OCI-LY1 (cell line): Measurements from ENCODE around the gene SOCS4.
"Not testable (repeated sequence)": the region's sequence is repeated elsewhere in the genome, so short reads cannot be mapped to it uniquely, and the experiment has no call there.

ENCODE experiments used
- H2AFZ ChIP-seq: fragments of 200-600 bp; sonication (generic), shearing (Covaris generic); 2 replicates; pipeline ENCODE4 v1.6.0; 2014; ENCODE audit warnings: antibody characterized with exemption, mild to moderate bottlenecking, low read length
- H3F3A ChIP-seq: fragments of 200-600 bp; sonication (generic), shearing (Covaris generic); 2 replicates; pipeline ENCODE4 v1.6.0; 2014; ENCODE audit warnings: mild to moderate bottlenecking, antibody characterized with exemption, low read length, moderate library complexity; ENCODE audit not compliant: insufficient read depth
- H3K27ac ChIP-seq: fragments of 200-600 bp; sonication (generic); 2 replicates; pipeline ENCODE4 v1.5.1; 2014; ENCODE audit warnings: low read length, mixed run types, mild to moderate bottlenecking, low read depth; ENCODE audit not compliant: poor library complexity, severe bottlenecking
- H3K27me3 ChIP-seq: fragments of 200-600 bp; sonication (generic); 2 replicates; pipeline ENCODE4 v1.6.0; 2014; ENCODE audit warnings: antibody characterized with exemption, mild to moderate bottlenecking, low read length, moderate library complexity; ENCODE audit not compliant: insufficient read depth
- H3K36me3 ChIP-seq: fragments of 200-600 bp; sonication (generic); 2 replicates; pipeline ENCODE4 v1.6.1; 2014; ENCODE audit warnings: mild to moderate bottlenecking, antibody characterized with exemption, low read length, moderate library complexity, mixed read lengths; ENCODE audit not compliant: insufficient read depth
- H3K4me1 ChIP-seq: fragments of 200-600 bp; sonication (generic); 2 replicates; pipeline ENCODE4 v1.5.1; 2014; ENCODE audit warnings: mild to moderate bottlenecking, low read length, moderate library complexity; ENCODE audit not compliant: insufficient read depth, severe bottlenecking
- H3K4me2 ChIP-seq: fragments of 200-600 bp; sonication (generic), shearing (Covaris generic); 2 replicates; pipeline ENCODE4 v1.6.1; 2014; ENCODE audit warnings: low read length
- H3K4me3 ChIP-seq: fragments of 200-600 bp; sonication (generic); 2 replicates; pipeline ENCODE4 v1.5.1; 2014; ENCODE audit warnings: low read length, low read depth, mild to moderate bottlenecking, mixed read lengths; ENCODE audit not compliant: poor library complexity, severe bottlenecking
- H3K79me2 ChIP-seq: fragments of 200-600 bp; shearing (Covaris generic); 2 replicates; pipeline ENCODE4 v1.6.1; 2016; ENCODE audit warnings: mixed run types, low read length, mixed read lengths; ENCODE audit not compliant: insufficient read depth
- H3K9ac ChIP-seq: fragments of 200-600 bp; sonication (generic), shearing (Covaris generic); 2 replicates; pipeline ENCODE4 v1.6.1; 2014; ENCODE audit warnings: mild to moderate bottlenecking, low read length, mixed read lengths
- H3K9me2 ChIP-seq: fragments of 200-600 bp; sonication (generic), shearing (Covaris generic); 2 replicates; pipeline ENCODE4 v1.6.1; 2014; ENCODE audit warnings: low read depth, mild to moderate bottlenecking, low read length, mixed read lengths
- H3K9me3 ChIP-seq: fragments of 200-600 bp; shearing (Covaris generic); 2 replicates; pipeline ENCODE4 v1.6.1; 2014; ENCODE audit warnings: low read length, mixed read lengths
- H4K20me1 ChIP-seq: fragments of 200-600 bp; sonication (generic), shearing (Covaris generic); 2 replicates; pipeline ENCODE4 v1.6.0; 2016; ENCODE audit warnings: mild to moderate bottlenecking, low read length; ENCODE audit not compliant: insufficient read depth
- EZH2 ChIP-seq: fragments of 200-600 bp; sonication (generic), shearing (Covaris generic); IDR thresholded peaks from 2 replicates; pipeline ENCODE4 v1.8.0; 2017; ENCODE audit warnings: borderline replicate concordance, mixed run types, mild to moderate bottlenecking, antibody characterized with exemption, low read length, moderate library complexity, mixed read lengths
- TF ChIP-seq, protein P1 (sequence below): fragments of 200-600 bp; sonication (generic), shearing (Covaris generic); IDR thresholded peaks from 2 replicates; pipeline ENCODE4 v1.5.1; 2017; ENCODE audit warnings: mild to moderate bottlenecking, antibody characterized with exemption, low read length, moderate library complexity, mixed read lengths

The SOCS4 gene

DNA sequence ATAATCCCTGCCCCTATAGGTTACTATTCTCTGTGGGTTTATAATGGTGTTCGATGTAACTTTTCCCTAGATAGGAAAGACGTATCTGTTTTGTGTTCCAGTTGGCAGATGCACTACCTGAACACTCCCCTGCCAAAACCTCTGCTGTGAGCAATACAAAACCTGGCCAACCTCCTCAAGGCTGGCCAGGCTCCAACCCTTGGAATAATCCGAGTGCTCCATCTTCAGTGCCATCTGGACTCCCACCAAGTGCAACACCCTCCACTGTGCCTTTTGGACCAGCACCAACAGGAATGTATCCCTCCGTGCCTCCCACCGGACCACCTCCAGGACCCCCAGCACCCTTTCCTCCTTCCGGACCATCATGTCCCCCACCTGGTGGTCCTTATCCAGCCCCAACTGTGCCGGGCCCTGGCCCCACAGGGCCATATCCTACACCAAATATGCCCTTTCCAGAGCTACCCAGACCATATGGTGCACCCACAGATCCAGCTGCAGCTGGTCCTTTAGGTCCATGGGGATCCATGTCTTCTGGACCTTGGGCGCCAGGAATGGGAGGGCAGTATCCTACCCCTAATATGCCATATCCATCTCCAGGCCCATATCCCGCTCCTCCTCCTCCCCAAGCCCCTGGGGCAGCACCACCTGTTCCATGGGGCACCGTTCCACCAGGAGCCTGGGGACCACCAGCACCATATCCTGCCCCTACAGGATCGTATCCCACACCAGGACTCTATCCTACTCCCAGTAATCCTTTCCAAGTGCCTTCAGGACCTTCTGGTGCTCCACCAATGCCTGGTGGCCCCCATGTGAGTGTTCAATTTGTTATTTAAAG lies 35.7 kb downstream of the SOCS4 start:
- no peak overlapping the region for H2AFZ ChIP-seq
- no peak overlapping the region for H3K4me2 ChIP-seq
- H4K20me1 ChIP-seq = no peaks in the 10 kb centered on the region
- H3K27ac ChIP-seq = no peak overlapping the region
- TF ChIP-seq, protein P1, sequence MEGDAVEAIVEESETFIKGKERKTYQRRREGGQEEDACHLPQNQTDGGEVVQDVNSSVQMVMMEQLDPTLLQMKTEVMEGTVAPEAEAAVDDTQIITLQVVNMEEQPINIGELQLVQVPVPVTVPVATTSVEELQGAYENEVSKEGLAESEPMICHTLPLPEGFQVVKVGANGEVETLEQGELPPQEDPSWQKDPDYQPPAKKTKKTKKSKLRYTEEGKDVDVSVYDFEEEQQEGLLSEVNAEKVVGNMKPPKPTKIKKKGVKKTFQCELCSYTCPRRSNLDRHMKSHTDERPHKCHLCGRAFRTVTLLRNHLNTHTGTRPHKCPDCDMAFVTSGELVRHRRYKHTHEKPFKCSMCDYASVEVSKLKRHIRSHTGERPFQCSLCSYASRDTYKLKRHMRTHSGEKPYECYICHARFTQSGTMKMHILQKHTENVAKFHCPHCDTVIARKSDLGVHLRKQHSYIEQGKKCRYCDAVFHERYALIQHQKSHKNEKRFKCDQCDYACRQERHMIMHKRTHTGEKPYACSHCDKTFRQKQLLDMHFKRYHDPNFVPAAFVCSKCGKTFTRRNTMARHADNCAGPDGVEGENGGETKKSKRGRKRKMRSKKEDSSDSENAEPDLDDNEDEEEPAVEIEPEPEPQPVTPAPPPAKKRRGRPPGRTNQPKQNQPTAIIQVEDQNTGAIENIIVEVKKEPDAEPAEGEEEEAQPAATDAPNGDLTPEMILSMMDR = no peak
- TF ChIP-seq EZH2 = no peak
- no peaks in the 10 kb centered on the region; the same call in 1 of the 2 replicates for H3F3A ChIP-seq
- peaks cover 29% of the 10 kb centered on the region for H3K79me2 ChIP-seq
- no peaks in the 10 kb centered on the region for H3K9me3 ChIP-seq
- H3K4me3 ChIP-seq = no peak overlapping the region
- no peak overlapping the region for H3K9ac ChIP-seq
- H3K27me3 ChIP-seq = no peaks in the 10 kb centered on the region
- H3K4me1 ChIP-seq = no peaks in the 10 kb centered on the region
- H3K9me2 ChIP-seq = no peaks in the 10 kb centered on the region
- H3K36me3 ChIP-seq = peaks cover 75% of the 10 kb centered on the region

DNA sequence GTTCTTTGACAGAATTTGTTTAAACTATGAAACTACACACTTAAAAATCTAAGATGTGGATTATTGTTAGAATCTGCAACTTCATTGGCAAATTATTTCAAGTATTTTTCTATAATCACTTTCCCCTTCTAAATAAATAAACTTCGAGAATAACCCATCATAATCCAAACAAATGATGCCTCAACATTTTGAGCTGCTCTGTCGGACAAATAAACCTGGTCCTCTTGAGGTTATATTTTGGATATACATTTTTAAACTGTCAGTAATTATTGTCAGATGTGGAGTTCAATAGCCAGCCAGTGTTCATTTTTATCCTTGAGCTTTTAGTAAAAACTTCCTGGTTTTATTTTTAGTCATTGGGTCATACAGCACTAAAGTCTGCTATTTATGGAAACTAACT lies 37.9 kb downstream of the SOCS4 start:
- H3K9me3 ChIP-seq, H3K9ac ChIP-seq, H3K9me2 ChIP-seq, H3F3A ChIP-seq, H3K4me3 ChIP-seq, H3K4me2 ChIP-seq, H4K20me1 ChIP-seq, H3K27me3 ChIP-seq, H2AFZ ChIP-seq, H3K27ac ChIP-seq, H3K4me1 ChIP-seq: not testable (repeated sequence)
- Histone ChIP-seq H3K36me3 (peaks cover 63% of the 10 kb centered on the region), H3K79me2 (peaks cover 11% of the 10 kb centered on the region)

DNA sequence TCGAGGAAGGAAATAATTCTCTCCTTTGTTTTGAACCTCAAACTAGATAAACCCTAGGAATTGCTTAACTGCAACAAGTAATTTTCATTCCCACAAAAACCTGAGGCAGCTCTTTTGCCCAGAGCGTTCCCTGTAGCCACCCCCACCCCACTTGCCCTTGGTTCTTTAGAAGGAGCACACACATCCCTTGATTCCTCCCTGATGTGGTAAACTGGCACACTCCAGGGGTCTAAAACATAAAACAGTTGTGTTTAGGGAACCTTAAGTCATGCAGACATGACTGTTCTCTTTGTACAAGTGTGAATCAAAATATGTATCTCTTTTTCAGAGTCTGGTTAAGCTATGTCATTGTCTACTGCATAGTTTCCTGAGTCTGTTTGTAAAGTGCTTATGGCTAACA lies 38.4 kb downstream of the SOCS4 start:
- Histone ChIP-seq H3F3A (no peaks in the 10 kb centered on the region; the same call in 1 of the 2 replicates), H3K9me2 (no peaks in the 10 kb centered on the region), H3K9me3 (no peaks in the 10 kb centered on the region), H3K4me1 (no peaks in the 10 kb centered on the region), H3K27me3 (no peaks in the 10 kb centered on the region), H3K27ac (no peak overlapping the region), H3K4me2 (no peak overlapping the region), H3K79me2 (peaks cover 9% of the 10 kb centered on the region), H2AFZ (no peak overlapping the region), H3K4me3 (no peak overlapping the region), H3K9ac (no peak overlapping the region), H4K20me1 (no peaks in the 10 kb centered on the region), H3K36me3 (peaks cover 60% of the 10 kb centered on the region)
- TF ChIP-seq, protein P1 = no peak
- no peak for TF ChIP-seq EZH2

DNA sequence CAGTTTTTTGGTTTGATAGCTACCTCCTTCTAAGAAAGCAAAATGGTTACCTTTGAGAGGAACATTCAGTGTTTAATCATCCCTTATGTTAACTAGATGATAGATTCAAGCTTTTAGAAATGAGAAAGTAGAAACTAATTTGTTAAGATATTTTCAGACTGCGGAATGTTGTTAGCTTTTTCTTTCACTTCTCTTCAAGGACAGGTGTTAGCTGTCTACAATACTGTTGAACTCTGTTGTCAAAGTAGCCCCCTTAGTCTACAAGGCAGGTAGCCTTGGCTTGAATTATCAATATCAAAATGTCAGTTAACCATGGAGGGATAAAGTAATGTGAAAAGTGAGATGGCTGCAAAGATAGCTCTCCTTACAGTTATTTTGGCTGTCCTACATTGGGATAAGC lies 39.2 kb downstream of the SOCS4 start:
- Histone ChIP-seq H3K9ac (no peak overlapping the region), H3K9me2 (no peaks in the 10 kb centered on the region), H3K27me3 (no peaks in the 10 kb centered on the region), H3K9me3 (no peaks in the 10 kb centered on the region), H3F3A (no peaks in the 10 kb centered on the region; the same call in 1 of the 2 replicates), H3K4me1 (peaks cover under 1% of the 10 kb centered on the region), H4K20me1 (no peaks in the 10 kb centered on the region), H3K4me3 (no peak overlapping the region), H3K27ac (no peak overlapping the region), H3K36me3 (peaks cover 53% of the 10 kb centered on the region), H2AFZ (no peak overlapping the region), H3K79me2 (0 out of 2 replicates have a peak, but pooled peaks cover 1% of the 10 kb centered on the region), H3K4me2 (no peak overlapping the region)
- TF ChIP-seq, protein P1 = no peak
- TF ChIP-seq EZH2 = no peak
